NCI-H1048 (cell line): Measurements from ENCODE around the gene TMEM213.
"Not testable (repeated sequence)": the region's sequence is repeated elsewhere in the genome, so short reads cannot be mapped to it uniquely, and the experiment has no call there.

Experiments
- DNase-seq: peaks from one replicate; lab custom pipeline; 2025; lab: John Stamatoyannopoulos, UW

Gene TMEM213

DNA sequence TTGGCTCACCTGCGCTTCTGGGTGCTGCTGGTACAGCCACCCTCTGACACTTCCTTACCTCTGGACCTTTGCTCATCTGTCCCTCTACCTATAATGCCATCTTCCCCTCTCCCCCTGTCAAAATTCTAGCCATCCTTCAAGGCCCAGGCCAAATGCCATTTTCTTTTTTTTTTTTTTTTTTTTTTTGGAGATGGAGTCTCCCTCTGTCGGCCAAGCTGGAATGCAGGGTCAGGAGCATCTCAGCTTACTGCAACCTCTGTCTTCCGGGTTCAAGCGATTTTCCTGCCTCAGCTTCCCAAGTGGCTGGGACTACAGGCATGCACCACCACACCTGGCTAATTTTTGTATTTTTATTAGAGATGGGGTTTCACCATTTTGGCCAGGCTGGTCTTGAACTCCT is 748 bp upstream of the TMEM213 start:
- not testable (repeated sequence) for DNase-seq

DNA sequence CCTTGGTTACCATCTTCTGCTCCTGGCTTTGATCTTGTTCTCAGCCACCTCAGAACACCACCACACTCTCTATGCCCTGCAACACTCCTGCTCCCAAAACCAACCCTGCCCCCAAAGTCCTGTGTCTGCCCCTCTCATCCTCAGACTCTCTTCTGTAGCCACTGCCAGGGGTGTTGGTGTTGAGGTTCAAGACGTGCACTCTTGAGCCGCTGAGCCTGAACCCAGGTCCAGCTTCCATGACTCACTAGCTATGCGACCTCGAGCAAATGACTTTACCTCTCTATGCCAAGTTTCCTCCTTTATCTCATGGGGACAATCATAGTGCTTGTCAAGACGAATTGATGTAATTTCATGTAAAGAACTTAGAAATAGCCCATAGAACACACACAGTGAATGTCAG is 1.0 kb downstream of the TMEM213 start:
- DNase-seq, result no peak

DNA sequence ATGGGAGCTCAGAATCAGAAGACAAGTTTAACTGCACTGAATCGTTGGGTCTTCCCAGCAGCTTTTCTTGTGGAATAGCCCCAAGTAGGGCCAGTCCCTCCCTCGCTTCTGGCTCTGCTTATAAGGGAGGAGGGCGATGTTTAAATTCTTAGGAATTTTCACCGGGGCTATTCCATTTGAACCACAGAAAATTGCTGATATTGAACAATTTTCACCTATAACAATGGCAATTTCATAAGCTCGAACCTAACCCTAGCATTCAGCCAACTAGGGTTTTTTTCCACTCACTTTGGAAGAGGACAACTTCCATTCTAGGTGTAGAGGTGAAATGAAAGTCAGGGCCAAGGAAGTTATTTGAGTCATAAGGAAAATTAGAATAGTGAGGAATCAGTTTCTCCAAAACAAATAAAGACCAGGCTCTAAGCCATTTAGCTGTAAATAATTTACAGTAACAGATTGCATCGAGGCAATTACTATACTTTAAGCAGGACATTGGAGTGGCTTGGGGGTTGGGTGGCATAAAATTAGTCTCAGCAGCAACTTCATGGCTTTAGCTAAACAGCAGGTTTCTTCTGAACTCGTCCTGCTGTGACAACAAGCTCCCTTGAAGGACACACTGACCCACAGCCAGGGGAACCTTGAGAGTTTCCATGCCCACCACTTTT is 1.7 kb downstream of the TMEM213 start:
- DNase-seq, result no peak

DNA sequence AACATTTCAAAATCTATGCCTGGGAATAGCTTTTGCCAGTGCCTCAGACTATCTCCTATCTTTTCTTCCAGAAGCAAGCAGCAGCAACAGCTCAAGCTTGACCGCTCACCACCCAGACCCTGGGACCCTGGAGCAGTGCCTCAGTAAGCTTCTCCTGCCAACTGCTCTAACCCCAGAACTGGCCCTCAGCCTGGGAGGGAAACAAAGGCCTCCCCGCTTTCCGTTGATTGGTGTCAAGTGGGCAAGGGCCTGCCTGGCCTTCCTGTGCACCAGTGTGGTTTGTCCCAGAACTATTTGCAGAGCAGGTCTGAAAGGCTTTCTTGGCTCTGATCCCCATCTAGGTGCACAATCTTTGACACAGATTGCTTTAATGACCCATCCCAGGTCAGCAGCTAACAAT is 3.5 kb downstream of the TMEM213 start:
- no peak for DNase-seq

DNA sequence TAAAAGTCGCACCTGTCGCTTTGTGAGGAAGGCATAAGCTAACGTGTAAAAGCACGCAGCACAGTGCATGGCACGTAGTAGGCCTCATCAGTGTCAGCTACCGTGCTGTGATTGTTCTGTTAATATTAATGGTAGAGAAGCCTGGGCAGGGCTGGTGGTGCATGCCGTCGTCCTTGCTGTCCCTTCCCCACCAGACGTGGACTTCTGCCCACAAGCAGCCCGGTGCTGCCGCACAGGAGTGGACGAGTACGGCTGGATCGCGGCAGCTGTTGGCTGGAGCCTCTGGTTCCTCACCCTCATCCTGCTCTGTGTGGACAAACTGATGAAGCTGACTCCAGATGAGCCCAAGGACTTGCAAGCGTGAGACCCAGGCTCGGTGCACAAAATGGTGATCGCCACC is 4.9 kb downstream of the TMEM213 start:
- DNase-seq, result no peak

DNA sequence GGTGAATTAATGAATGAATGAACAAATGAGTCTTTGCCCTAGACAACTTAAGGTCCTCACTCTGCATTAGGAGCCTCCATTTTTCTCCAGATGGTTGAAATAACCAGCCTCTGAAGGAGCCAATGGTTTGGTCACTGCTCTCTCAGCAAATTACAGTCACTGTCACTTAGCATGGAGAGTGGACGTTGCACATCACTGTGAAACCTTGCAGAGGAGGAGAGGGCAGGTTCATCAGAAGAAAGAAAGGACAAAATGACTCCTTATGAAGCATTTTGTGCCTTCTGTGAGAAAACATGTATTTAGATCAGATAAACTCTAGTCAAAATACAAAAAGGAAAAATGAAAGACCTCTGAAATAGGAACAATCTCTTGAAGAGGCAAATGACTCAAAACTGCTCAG is 6.8 kb downstream of the TMEM213 start:
- DNase-seq, result no peak

- DNase-seq, result no peak
Measured at GRCh38 chr7:138809346-138809745, 11.6 kb downstream of the TMEM213 start.

DNA sequence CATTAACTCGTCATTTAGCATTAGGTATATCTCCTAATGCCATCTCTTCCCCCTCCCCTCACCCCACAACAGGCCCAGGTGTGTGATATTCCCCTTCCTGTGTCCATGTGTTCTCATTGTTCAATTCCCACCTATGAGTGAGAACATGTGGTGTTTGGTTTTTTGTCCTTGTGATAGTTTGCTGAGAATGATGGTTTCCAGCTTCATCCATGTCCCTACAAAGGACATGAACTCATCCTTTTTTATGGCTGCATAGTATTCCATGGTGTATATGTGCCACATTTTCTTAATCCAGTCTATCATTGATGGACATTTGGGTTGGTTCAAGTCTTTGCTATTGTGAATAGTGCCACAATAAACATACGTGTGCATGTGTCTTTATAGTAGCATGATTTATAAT is 13.5 kb downstream of the TMEM213 start:
- not testable (repeated sequence) for DNase-seq

GRCh38 chr7:138813945-138814344 is 16.2 kb downstream of the TMEM213 start:
- DNase-seq, result no peak

DNA sequence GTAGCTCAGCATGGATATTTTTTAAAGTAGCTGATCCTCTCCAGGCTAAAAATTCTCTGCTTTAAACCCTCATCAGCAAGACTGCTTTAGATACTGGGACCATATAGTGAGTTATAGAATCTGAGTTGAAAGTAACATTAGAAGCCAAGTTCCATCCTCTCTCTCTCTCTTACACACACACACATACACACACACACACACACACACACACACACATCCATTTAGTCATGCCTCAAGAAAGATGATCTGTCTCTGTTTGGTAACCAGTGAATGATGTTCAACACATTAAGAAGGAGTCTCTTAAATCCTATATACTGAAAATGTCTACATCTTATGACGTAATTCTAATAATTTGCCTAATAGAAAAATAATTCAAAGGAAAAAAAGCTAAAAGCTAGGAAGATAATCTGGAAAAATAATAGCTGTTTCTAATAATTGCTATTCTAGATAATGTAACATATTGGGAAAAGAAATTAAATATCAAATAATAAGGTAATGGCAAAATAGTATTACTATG is 17.1 kb downstream of the TMEM213 start:
- no peak for DNase-seq

DNA sequence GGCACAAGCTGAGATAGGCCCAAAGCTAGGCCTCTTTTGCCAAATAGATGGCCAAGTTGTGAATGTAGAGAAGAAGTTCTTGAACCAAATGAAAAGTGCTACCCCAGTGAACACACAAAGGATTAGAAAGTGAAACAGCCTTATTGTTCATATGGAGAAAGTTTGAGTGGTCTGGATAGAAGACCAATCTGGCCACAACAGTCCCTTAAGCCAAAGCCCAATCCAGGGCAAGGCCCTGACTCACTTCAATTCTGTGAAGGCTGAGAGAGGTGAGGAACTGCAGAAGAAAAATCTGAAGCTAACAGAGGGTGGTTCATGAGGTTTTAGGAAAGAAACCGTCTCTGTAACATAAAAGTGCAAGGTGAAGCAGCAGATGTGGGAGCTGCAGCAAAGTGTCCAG is 18.9 kb downstream of the TMEM213 start:
- no peak for DNase-seq

GRCh38 chr7:138819625-138820024 is 21.8 kb downstream of the TMEM213 start:
- DNase-seq, result no peak

- DNase-seq, result no peak
Measured at GRCh38 chr7:138821912-138822311, 24.1 kb downstream of the TMEM213 start.

GRCh38 chr7:138822867-138823535 is 25.2 kb downstream of the TMEM213 start:
- DNase-seq, result no peak

- no peak for DNase-seq
Measured at GRCh38 chr7:138825049-138825721, 27.4 kb downstream of the TMEM213 start.

DNA sequence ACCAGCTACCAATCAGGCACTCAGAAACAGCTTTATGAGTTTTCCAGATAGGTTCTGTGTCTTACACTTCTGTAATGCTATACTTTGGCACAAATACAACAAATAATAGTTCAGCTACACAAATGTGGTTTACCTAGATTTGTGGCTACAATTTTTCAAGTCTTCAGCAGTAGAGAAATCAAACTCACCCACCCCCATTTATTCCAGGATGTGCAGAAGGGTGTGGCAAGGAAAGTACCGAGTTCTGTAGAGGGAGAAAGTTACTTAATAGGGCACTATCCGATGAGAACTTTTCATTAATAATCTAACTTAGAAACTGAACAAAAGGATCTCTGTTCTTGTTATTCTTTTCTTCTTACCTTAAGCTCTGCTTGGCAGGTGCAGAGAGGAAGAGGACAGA is 30.5 kb downstream of the TMEM213 start:
- DNase-seq, result no peak

DNA sequence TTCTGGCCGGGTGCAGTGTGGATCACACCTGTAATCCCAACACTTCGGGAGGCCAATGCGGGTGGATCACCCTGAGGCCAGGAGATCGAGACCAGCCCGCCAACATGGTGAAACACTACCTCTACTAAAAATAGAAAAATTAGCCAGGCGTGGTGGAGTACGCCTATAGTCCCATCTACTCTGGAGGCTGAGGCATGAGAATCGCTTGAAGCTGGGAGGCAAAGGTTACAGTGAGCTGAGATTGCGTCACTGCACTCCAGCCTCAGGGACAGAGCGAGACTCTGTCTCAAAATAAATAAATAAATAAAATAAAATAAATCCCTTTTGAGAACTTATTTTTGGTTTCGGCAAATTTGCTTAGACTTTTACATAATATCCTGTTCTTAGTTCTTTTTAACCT is 31.5 kb downstream of the TMEM213 start:
- no peak for DNase-seq

- no peak for DNase-seq
Measured at GRCh38 chr7:138832966-138833365, 35.2 kb downstream of the TMEM213 start.

DNA sequence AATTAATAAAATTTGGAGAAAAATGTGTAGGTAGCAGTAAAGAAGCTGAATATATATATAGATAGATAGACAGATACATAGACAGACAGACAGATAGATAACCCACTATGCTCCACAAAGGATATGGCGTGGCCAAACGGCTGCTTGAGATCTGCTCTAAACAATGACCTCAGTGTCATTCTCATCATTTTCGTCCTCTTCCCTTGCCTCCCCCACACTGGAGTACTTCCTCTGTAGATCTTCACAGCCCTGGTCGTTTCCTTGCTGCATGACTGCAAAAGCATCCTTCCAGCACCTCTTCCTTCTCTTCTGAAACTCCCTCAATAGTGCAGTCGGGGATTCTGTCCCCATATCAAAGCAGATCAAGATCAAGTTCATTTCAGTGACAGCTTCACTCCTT is 35.8 kb downstream of the TMEM213 start:
- no peak for DNase-seq

- no peak for DNase-seq
Measured at GRCh38 chr7:138834583-138834982, 36.8 kb downstream of the TMEM213 start.

- no peak for DNase-seq
Measured at GRCh38 chr7:138835087-138835486, 37.3 kb downstream of the TMEM213 start.

DNA sequence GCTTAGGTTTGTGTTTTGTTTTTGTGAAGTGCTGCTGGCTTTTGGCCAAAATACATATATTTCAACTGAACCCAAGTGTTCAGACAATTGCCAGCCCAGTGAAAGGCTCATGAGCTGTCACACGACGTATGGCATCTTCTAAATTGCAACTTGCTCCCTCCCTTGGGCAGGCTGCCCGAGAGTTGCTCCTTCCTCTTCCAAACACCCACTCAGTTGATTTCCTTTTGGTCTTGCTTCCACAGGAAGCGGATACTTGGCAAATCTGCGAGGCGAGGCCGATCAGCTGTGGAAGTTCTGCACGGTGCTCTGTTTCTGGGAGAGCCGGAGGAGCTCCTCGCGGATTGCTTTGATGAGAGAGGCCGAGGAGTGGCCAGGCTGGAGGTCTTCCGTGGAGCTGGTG is 39.8 kb downstream of the TMEM213 start:
- DNase-seq, result no peak

GRCh38 chr7:138838166-138838565 is 40.4 kb downstream of the TMEM213 start:
- DNase-seq, result no peak
